Hematopoietic multipotent progenitor cell treated with erythropoietin and hydrocortisone succinate and interleukin-3 and kit ligand, for 17 days (in vitro differentiated cells): ENCODE results near the gene MLYCD.

ENCODE experiments used
- DNase-seq: peaks from one replicate; pipeline ENCODE4 v3.0.0-alpha.2; 2015; ENCODE audit warnings: low spot score

The MLYCD gene

DNA sequence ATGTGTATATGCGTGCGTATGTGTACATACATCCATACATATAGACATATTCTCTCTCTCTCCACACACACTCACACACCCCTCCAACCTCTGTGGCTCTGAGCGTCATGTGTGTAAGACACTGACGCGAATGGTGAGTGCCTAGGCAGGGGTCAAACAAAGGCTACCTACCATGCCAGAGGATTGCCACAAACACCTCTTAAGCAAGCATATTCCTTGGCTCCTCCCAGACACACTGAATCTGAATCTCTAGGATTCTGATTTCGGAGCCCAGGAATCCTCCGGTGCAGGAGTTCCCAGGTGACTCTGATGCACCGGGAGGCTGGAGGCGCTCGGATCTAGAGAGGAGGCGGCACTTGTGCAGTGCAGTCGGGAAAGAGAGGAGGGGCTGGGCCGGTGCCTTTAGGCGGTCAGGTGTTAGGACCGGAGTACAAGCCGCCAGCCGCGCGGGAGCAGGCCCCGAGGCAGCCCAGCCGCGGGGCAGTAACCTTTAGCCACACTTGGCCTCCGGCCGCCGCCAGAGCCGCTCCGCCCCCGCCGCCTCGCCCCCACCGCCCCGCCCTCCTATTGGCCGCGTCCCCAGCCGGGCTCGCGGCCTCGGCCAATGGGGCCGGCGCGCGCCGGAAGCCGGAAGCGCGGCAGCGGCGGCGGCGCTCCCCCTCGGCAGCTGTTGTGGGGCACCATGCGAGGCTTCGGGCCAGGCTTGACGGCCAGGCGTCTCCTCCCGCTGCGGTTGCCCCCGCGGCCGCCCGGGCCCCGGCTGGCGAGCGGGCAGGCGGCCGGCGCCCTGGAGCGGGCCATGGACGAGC is at the start of gene MLYCD:
TSS of gene MLYCD (plus strand) at position 653 of the 809 bp plus-strand sequence. CDS start at position 683, 30 bp downstream.
- DNase-seq: peak; percentile 75

DNA sequence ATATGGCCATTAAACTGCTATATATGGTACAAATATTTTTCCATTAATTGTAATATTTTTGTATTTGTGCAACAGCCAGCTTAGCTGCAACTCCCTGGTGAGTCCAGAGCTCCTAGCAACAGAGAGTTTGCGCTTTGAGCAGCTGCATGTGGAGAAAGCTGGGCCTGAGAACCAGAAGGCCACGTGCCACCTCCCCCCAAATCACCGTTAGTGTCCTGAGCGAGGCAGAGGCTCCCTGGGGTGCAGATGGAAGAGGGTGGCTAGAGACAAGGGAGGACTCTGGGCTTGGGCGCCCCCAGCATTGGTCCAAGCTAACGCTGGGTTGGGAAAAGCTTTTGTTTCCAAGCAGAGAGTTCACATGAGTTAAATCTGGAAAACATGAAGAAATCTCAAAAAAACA is 49.5 kb upstream of the MLYCD start:
- no peak for DNase-seq

DNA sequence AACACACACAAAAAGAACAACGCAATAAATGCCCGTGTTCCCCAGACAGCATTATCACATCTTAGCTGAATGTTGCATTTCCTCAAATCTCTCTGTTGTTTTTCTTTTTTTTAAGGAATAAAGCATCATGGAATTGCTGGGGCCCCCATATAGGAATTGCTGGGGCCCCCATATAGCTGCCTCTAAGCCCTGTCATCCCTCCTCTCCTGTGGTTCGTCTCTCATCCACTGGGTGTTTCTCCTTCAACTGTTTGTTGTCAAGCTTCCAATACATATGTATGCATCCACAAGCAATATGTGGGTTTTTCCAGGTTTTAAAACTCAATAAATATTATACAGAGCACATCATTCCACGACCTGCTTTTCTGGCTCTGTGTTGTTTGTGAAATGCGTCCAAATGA is 48.0 kb upstream of the MLYCD start:
- no peak for DNase-seq

DNA sequence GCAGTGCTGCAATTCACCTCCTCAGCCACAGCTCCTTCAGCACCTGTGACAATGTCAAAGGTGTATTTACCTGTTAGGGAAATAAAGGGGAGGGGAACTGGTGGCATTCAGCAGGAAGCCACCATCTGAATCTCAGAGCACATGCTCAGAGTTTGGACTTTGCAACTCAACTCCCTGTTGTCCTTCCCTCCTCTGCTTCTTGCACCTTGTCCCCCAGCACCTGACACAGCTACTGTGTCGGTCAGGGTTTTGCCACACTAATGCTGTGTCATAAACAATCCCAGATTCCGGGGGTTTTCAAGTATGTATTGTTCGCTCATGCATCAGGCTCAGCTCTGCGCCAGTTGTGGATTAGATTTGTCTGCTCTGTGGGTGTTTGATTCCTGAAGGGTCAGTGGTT is 47.4 kb upstream of the MLYCD start:
- DNase-seq: no peak

DNA sequence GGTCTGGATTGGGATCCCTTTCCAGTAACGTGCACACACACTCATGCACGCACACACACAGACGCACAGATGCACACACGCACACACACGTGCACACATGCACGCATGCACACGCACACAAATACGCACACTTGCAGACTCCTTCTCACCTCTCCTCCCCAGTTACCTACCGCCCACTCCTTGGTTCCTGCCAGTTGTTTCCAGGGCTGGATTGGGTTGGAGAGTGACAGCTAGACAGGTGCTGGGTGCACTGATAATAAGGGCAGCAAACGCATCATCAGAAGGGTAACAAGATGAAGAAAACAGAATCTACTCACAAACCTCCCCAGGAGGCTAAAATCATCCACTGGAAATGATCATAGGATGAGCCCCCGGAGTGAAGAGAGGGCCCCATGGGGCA is 46.1 kb upstream of the MLYCD start:
- no peak for DNase-seq

DNA sequence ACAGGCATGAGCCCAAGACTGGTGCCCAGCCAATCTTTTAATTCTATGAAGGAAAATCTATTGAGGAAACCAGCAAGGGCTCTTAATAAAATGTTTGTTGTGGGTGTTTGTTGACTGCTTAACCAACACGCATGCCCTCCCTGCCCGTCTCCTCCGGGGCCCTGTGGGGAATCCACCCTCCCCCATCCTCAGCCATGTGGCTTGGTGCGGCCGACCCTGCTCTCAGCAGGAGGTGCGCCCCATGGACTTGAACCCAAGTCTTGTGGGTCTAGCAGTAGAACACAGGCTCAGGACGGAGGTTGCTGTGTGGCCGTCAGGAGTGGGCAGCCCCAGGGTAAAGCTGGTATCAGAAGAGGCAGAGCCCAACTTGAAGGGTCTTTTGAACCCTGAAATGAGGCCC is 45.1 kb upstream of the MLYCD start:
- no peak for DNase-seq

DNA sequence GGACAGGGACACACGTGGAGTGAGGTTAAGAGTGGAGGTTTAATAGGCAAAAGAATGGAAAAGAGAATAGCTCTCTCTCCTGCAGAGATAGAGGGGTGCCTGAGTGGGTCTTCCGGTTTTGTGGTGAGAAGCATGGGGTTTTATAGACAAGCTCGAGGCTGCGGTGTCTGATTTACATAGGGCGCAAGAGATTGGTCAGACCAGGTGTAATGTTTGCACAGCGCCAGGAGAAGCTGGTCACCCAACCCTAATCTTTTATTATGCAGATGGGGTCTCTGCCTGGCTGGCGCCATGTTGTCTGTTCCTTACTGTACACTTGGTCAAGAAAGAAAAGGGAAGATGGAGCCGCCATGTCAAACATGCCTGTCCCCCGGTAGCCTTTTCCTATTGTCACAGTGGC is 44.5 kb upstream of the MLYCD start:
- DNase-seq: no peak

DNA sequence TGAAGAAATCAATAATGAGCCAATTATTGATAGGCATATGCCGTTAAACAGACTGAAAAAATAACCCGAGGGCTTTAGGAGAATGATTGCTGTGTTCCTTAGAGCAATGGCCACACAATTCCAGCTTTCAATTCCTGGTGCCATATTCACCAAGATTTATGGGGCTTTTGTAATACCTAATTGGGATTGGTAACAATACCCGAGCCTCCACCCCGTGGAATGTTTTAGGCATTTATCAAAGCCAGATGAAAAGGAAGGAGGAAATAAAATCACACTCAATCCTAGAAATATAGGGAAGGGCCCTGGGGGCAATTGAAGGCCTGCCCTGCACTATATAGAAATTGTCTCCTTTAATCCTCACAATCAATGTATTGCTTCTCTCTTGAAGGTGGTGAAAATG is 42.1 kb upstream of the MLYCD start:
- DNase-seq: no peak

DNA sequence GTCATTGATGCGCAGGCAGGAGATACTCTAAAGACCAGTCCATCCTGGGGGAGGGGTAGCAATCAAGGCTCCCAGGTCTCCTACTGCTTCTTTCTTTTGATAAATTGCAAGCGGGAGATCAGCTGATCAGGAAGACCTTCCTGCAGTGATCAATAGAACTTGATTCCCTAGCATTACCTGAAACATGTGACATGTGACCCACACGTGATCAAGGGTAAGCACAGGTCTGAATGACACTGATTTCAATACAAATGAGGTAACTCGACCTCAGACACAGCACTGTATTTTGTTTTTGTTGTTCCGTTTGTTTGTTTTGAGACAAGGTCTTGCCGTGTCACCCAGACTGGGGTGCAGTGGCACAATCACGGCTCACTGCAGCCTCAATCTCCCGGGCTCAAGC is 39.6 kb upstream of the MLYCD start:
- DNase-seq: no peak

DNA sequence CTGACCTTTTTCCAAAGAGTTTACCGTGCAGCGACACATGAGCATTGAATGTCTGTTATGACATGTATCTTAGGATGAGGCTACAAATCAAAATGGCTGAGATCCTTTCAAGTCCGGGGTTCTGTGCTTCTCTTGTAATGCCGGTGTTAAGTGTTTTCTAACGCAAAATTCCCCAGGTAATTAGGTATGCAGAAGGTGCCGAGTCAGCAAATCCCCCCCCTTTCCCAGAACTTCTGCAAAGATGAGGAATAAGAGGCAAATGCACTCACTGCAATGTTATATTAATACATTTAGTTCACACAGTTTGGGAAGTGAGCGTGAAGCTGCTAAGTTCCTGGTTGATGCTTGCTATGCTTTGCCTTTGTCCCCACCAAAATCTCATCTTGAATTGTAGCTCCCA is 36.3 kb upstream of the MLYCD start:
- no peak for DNase-seq

DNA sequence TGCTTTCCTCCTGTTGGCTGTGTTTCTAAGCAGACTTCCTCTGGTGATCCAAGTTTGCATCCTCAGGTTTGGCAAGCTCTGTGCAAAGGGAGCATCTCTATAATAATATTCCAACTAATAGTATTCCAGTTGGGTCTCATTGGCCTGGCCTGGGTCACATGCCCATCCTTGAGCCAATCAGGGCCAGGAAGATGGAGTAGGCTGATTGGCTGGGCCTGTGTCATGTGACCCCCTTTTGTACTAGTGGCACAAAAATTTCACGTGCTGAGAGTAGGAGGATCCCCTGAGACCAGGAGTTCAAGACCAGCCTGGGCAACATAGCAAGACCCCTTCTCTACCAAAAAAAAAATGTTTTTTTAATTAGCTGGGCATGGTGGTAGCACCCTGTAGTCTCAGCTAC is 35.2 kb upstream of the MLYCD start:
- no peak for DNase-seq

DNA sequence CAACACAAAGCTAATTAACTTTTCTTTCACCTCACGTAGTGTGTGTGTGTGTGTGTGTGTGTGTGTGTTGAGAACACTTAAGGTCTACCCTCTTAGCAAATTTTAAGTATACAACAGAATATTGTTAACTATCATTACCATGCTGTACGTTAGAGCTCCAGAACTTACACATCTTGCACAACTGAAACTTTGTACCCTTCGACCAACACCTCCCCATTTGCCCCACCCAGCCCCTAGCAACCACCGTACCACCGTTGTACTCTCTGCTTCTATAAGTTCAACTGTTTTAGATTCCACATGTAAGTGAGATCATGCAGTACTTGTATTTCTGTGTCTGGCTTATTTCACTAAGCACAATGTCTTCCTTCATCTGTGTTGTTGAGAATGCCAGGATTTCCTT is 28.1 kb upstream of the MLYCD start:
- no peak for DNase-seq

DNA sequence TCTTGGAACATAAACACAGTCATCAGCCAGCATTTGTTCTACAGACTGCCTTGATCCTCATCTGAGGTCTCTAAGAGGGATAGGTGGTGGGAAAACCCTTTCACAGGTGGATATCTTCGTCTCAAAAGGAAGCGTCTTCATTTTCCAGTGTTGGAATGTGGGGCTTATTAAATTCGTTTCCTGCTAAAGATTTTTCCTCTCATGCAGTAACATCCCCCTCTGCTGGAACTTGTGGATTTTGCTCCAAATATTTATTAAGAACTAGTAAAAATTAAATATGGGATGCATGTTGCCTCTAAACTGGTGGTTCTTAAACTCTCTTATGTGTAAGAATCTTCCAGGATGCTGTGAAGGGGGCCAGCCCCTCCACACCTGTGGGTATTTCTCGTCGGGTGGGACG is 20.1 kb upstream of the MLYCD start:
- no peak for DNase-seq

DNA sequence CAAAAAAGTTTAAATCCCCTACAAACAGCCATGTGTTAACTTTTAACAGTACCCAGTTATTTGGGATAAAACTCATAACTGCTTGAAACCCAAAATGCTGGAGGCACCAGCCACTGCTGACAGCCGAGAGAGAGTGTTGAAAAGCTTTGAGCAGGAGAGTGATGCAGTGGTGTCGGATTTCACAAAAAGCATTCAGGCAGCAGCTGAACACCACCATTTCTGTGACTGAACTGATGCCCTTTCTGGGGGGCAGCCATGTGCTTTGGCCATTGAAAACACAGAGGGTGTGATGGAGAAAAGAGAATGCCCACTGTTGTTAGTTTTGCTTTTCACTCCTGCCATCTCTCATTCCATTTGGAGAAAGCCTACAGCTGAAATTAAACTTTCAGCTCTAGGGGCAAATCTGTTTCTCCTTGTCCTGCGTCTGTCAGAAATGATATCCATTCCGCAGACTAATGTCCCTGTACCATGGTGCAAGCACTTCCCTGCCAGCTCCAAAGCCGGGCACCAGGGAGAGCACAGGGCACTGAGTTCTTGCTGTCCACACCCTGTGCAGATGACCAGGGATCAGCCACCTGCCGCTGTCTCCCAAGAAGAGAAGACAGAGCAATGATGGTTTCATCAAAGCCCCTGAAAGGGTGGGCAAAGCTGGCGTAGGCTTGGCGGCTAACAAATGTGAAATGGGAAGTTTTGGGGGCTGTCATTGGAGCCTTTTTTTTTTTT is 16.6 kb upstream of the MLYCD start:
- DNase-seq: no peak

DNA sequence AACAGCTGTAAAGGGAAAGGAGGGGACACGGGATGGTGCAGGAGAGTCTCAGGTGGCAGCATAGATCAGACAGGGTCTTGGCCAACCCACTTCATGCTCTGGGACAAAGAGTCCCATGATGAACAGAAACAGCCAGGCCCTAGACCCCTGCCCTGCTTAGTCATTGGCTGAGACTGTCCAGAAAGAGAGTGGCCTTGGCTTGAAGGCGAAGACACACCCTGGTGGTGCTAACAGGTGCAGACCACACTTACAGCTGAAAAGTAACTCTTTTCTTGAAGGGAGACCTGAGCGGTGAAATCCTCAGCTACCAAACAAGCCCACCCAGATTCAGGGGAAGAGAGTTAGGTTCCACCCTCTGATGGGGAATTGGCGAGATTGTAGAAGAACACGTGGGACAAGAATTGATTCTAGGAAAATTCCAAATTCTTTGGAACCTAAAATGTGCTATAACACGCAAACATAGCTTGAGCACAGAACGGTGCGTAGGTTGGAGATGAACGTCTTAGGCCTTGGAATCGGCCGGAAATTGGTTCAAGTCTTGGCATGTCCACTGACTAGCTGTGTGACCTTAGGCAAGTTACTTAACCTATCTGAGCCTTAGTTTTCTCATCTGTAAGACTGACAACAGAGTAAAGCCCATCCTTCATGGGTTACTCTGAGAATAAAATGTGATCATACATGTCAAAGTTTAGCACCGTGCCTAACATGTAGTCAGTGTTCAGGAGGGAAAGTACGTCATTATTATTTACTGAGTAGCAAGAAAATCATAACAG is 12.5 kb upstream of the MLYCD start:
- DNase-seq: no peak

DNA sequence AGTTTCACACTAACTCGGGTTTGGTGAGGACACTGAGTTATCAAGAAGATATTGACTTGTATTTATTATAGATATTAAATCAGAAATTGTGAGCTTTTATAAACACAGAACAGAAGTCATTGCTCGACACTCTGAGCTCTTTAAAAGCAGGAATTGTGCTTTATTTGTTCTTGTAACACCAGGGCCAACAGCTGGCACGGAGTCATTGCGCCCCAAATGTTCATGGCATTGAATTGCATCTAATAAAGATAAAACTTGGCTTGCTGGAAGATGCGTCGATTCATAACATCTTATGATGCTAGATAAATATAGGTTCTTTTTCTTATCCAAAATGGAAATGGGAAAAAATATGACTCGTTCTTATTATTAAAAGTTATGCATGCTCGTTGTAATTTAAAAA is 11.8 kb upstream of the MLYCD start:
- DNase-seq: no peak

DNA sequence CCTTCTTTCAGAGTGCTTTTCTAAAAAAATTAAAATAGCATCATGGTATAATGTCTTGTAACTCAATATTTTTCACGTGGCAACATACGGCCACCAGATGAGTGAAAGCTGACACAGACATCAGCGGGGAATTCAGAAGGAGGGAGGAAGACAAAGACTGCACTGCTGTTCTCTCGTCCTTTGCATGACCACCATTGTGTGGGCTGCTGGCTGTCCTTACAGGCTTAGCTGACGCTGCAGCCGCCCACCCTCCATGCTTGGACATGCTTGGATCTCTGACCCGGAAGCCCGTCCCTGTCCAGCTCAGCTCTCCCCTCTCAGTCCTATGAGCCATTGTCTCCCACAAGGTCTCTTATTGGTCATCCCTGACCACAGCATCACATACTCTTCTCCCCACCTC is 11.4 kb upstream of the MLYCD start:
- DNase-seq: no peak

DNA sequence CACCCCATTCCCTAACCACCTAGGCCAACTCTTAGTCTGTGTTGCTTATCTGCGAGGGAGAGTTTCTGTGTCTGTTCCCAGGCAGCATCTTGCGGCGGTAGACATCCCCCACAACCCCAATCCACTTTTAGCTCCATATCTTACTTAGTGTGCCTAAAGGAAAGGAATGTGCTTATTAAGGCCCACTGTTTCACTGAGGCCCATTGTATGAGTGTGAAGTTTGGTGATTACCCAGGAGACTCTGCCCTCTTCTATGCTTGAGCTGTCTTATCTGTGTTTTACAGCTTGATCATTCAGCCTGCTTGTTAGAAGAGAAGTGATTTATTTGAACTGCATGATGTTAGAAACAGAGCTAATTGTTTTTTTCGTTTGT is 10.3 kb upstream of the MLYCD start:
- DNase-seq: no peak

DNA sequence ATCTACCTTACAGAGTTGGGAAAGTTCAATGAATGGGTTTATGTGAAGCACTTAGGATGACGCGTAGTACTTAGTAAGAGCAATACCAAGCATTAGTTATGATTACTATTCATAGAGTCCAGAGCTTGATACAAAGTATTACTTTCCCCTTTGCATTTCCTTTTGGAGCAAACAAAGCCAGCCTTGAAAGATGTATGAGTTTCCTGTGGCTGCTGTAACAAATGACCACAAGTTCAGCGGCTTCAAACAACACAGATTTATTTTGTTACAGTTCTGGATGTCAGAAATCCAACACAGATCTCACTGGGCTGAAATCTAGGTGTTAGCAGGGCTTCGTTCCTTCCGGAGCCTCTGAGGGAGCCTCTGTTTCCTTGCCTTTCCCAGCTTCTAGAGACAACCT is 8.6 kb upstream of the MLYCD start:
- DNase-seq: no peak

DNA sequence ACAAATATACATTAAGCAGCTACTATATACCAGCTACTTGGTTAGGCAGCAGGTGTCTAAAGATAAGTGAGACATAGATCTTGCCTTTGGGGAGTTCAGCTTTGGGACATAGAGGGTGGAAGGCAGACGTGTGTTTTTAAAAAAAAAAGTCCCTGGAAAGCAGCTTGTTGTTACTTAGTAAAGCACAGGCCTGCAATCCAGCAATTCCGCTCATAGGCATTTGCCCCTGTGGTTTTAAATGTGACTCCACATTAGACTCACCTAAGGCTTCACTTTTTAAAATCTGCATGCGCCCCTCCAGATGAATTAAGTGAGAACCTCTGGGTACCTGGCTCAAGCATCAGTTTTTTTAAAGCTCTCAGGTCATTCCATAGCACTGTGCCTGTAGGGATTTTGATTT is 7.2 kb upstream of the MLYCD start:
- DNase-seq: no peak

DNA sequence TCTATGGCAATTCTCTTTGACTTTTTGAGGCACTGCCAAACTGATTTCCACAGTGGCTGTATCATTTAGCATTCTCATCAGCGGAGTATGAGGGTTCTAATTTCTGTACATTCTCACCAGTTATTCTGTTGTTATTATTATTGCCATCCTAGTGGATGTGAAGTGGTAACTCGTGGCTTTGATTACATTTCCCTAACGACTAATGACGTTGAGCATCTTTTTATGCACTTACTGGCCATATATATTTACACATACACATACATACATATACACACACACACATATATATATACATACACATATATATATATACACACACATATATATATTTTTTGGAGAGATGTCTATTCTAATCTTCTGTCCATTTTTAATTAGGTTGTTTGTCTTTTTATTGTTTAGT is 3.7 kb upstream of the MLYCD start:
- no peak for DNase-seq

DNA sequence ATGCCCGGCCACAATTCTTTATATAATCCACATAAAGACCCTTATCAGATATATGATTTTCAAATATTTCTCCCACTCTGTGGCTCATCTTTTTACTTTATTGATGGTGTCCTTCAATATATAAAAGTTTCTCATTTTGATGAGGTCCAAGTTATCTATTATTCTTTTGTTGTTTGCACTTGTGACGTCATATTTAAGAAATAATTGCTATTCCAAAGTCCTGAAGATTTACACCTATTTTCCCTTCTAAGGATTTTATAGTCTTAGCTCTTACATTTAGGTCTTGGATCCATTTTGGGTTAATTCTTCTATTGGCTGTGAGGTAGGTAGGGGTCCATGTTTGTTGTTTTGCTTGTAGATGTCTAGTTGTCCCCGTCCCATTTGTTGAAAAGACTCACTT is 3.0 kb upstream of the MLYCD start:
- DNase-seq: no peak

DNA sequence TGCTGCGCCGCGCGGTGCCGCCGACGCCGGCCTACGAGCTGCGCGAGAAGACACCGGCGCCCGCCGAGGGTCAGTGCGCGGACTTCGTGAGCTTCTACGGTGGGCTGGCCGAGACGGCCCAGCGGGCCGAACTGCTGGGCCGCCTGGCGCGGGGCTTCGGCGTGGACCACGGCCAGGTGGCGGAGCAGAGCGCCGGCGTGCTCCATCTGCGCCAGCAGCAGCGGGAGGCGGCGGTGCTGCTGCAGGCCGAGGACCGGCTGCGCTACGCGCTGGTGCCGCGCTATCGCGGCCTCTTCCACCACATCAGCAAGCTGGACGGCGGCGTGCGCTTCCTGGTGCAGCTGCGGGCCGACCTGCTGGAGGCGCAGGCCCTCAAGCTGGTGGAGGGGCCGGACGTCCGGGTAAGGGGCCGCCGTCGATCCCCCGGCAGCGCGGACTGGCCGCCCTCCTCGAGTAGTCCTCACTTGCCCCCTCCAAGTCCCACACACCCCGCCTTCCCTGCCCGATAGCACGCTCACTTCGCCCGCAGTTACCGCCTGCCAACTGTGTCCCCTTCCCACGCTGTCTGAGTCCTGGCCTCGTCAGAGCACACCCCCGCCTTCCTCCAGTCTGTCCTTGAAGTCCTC is 470 bp downstream of the MLYCD start:
- DNase-seq: peak; percentile 17
